RWPE2 (cell line): ENCODE results near the gene MTG2.

ENCODE experiments used
- ATAC-seq: fragments of 200-7000 bp; cut with Tn5 transposase; 3 replicates; pipeline ENCODE4 v1.9.1; 2021; ENCODE audit warnings: low read depth
- DNase-seq: peaks from one replicate; pipeline ENCODE4 v3.0.0-alpha.2; 2020; ENCODE audit warnings: low spot score
- H3K27ac ChIP-seq: fragments of 450-650 bp; 2 replicates; pipeline ENCODE4 v1.5.1; 2017; ENCODE audit warnings: mild to moderate bottlenecking; ENCODE audit not compliant: poor library complexity, severe bottlenecking
- H3K27me3 ChIP-seq: fragments of 250-450 bp; sonication (Bioruptor Pico); 2 replicates; pipeline ENCODE4 v1.5.1; 2021; ENCODE audit warnings: mild to moderate bottlenecking, moderate library complexity; ENCODE audit not compliant: insufficient read depth, poor library complexity, severe bottlenecking
- H3K36me3 ChIP-seq: fragments of 250-450 bp; sonication (Bioruptor Pico); 2 replicates; pipeline ENCODE4 v1.5.1; 2020; ENCODE audit warnings: low read depth, mild to moderate bottlenecking, moderate library complexity
- H3K4me1 ChIP-seq: fragments of 250-450 bp; sonication (Bioruptor Pico); 2 replicates; pipeline ENCODE4 v1.5.1; 2021; ENCODE audit warnings: mild to moderate bottlenecking, moderate library complexity; ENCODE audit not compliant: insufficient read depth, poor library complexity, severe bottlenecking
- H3K4me3 ChIP-seq: fragments of 250-450 bp; sonication (Bioruptor Pico); 2 replicates; pipeline ENCODE4 v1.5.1; 2021; ENCODE audit warnings: mild to moderate bottlenecking, moderate library complexity; ENCODE audit not compliant: severe bottlenecking
- H3K9me3 ChIP-seq: fragments of 250-450 bp; sonication (Bioruptor Pico); 2 replicates; pipeline ENCODE4 v1.5.1; 2021; ENCODE audit warnings: mild to moderate bottlenecking, moderate library complexity; ENCODE audit not compliant: severe bottlenecking
- CTCF ChIP-seq: fragments of 450-650 bp; IDR thresholded peaks from one replicate; pipeline ENCODE4 v1.5.1; 2017; ENCODE audit warnings: mild to moderate bottlenecking, moderate library complexity; ENCODE audit not compliant: poor library complexity, severe bottlenecking

Gene MTG2

GRCh38 chr20:62155428-62156253 lies 27.2 kb upstream of the MTG2 start:
- TF ChIP-seq CTCF, result no peak
- H3K4me3 ChIP-seq, result no peak overlapping the region
- peak overlapping the region; percentile 12 for H3K27ac ChIP-seq
- H3K36me3 ChIP-seq, result peaks cover 37% of the 10 kb centered on the region
- DNase-seq, result peak; percentile 95
- no peaks in the 10 kb centered on the region for H3K27me3 ChIP-seq
- no peaks in the 10 kb centered on the region for H3K9me3 ChIP-seq
- ATAC-seq, result peak; percentile 71
- H3K4me1 ChIP-seq, result peaks cover 30% of the 10 kb centered on the region

GRCh38 chr20:62156254-62156556 lies 26.6 kb upstream of the MTG2 start:
- no peak for TF ChIP-seq CTCF
- ATAC-seq (no peak), DNase-seq (no peak)
- Histone ChIP-seq H3K4me3 (no peak overlapping the region), H3K4me1 (peaks cover 36% of the 10 kb centered on the region), H3K36me3 (peaks cover 38% of the 10 kb centered on the region), H3K27ac (peak overlapping the region; percentile 12), H3K27me3 (no peaks in the 10 kb centered on the region), H3K9me3 (no peaks in the 10 kb centered on the region)

GRCh38 chr20:62156592-62157386 lies 26.0 kb upstream of the MTG2 start:
- Histone ChIP-seq H3K4me3 (no peak overlapping the region), H3K9me3 (no peaks in the 10 kb centered on the region), H3K4me1 (peaks cover 42% of the 10 kb centered on the region), H3K36me3 (peaks cover 42% of the 10 kb centered on the region), H3K27me3 (no peaks in the 10 kb centered on the region), H3K27ac (peak overlapping the region; percentile 12)
- DNase-seq, result peak; percentile 89
- peak; percentile 91 for TF ChIP-seq CTCF
- ATAC-seq, result no peak

- no peaks in the 10 kb centered on the region for H3K9me3 ChIP-seq
- H3K27ac ChIP-seq, result no peak overlapping the region
- H3K4me1 ChIP-seq, result peaks cover 44% of the 10 kb centered on the region
- no peaks in the 10 kb centered on the region for H3K27me3 ChIP-seq
- DNase-seq (peak; percentile 86), ATAC-seq (no peak)
- peaks cover 44% of the 10 kb centered on the region for H3K36me3 ChIP-seq
- TF ChIP-seq CTCF, result no peak
- H3K4me3 ChIP-seq, result no peak overlapping the region
Observed at GRCh38 chr20:62157387-62158087, 25.3 kb upstream of the MTG2 start.
